ENCODE results near the gene LPP.

DNA sequence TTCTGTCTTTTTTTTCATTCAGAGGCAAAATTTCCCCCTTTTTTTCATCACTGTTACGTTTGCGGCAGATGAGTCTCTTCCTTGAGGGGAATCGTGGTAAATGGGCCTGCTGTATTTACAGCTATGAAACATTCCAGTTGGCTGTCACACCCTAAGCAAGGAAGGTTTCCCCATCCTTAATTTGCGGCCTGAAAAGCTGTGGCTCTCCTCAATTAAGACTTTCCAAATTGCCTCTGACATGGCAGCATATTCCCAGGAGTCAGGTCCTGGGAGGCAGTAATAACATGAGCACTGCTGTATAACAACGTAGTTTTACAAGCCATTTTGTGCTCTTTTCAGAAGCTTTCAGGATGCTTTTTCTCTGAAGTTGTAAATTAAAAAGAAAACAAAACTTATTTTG lies 420.9 kb downstream of the LPP start:
- TF ChIP-seq, protein P1, sequence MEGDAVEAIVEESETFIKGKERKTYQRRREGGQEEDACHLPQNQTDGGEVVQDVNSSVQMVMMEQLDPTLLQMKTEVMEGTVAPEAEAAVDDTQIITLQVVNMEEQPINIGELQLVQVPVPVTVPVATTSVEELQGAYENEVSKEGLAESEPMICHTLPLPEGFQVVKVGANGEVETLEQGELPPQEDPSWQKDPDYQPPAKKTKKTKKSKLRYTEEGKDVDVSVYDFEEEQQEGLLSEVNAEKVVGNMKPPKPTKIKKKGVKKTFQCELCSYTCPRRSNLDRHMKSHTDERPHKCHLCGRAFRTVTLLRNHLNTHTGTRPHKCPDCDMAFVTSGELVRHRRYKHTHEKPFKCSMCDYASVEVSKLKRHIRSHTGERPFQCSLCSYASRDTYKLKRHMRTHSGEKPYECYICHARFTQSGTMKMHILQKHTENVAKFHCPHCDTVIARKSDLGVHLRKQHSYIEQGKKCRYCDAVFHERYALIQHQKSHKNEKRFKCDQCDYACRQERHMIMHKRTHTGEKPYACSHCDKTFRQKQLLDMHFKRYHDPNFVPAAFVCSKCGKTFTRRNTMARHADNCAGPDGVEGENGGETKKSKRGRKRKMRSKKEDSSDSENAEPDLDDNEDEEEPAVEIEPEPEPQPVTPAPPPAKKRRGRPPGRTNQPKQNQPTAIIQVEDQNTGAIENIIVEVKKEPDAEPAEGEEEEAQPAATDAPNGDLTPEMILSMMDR (IDR thresholded peaks at IDR 0.05 in 4 of 5, conservative IDR thresholded peaks at IDR 0.05 in 1 of 5): no peak
- TF ChIP-seq POLR2A (IDR thresholded peaks at IDR 0.05): no peak

Measured in gastrocnemius medialis (tissue), 4 donors.